Common myeloid progenitor, CD34-positive (primary cell): ENCODE measurements around the gene C4orf50.

Experiments used
- CTCF ChIA-PET: fragments of 350-600 bp; sonication (Branson Sonifier 250); formaldehyde crosslinking; loops from one replicate; lab custom pipeline; 2021; ENCODE audit warnings: antibody characterized with exemption; lab: Charles Lee
- POLR2A ChIA-PET: fragments of 350-600 bp; sonication (Branson Sonifier 250); formaldehyde crosslinking; loops from one replicate; lab custom pipeline; 2021; ENCODE audit warnings: antibody characterized with exemption; lab: Charles Lee
- DNase-seq, 3 donors: peaks; one replicate each; pipeline versions ENCODE4 v3.0.0 to v3.0.0-alpha.2; 2013
- H3K27ac ChIP-seq, 2 experiments: 1 replicate in 1 of 2; 2 replicates in 1 of 2; pipeline ENCODE4 v1.7.0; 2013; ENCODE audit warnings: inconsistent platforms in 2 of 2, low read length in 2 of 2, mild to moderate bottlenecking in 2 of 2, low read depth in 1 of 2, moderate library complexity in 1 of 2; ENCODE audit not compliant: severe bottlenecking in 2 of 2, insufficient read depth in 1 of 2, poor library complexity in 1 of 2
- H3K27me3 ChIP-seq, 5 experiments: replicated peaks in 2 of 5; 1 replicate in 3 of 5; 2 replicates in 2 of 5; pipeline versions ENCODE4 v1.6.1 to v1.7.0; 2013; ENCODE audit warnings: low read length in 4 of 5, mild to moderate bottlenecking in 2 of 5, moderate library complexity in 2 of 5, inconsistent platforms in 1 of 5; ENCODE audit not compliant: insufficient read depth in 5 of 5, control insufficient read depth in 4 of 5
- H3K36me3 ChIP-seq, 4 experiments: 1 replicate in 2 of 4; 2 replicates in 2 of 4; pipeline versions ENCODE4 v1.6.1 to v1.7.0; 2013; ENCODE audit warnings: low read length in 3 of 4, control low read depth in 1 of 4, mild to moderate bottlenecking in 1 of 4; ENCODE audit not compliant: control insufficient read depth in 4 of 4, insufficient read depth in 4 of 4
- H3K4me1 ChIP-seq, 4 experiments: 1 replicate in 3 of 4; 2 replicates in 1 of 4; pipeline versions ENCODE4 v1.6.1 to v1.7.1; 2013; ENCODE audit warnings: low read length in 3 of 4, mild to moderate bottlenecking in 3 of 4, control low read depth in 1 of 4, inconsistent platforms in 1 of 4, moderate library complexity in 1 of 4; ENCODE audit not compliant: control insufficient read depth in 4 of 4, insufficient read depth in 4 of 4; ENCODE audit errors: control extremely low read depth in 1 of 4
- H3K4me3 ChIP-seq, 7 experiments: 1 replicate in 4 of 7; 2 replicates in 3 of 7; pipeline versions ENCODE4 v1.5.1 to v1.7.0; 2013; ENCODE audit warnings: mild to moderate bottlenecking in 7 of 7, low read length in 6 of 7, moderate library complexity in 6 of 7, inconsistent platforms in 2 of 7, low read depth in 2 of 7, control low read depth in 1 of 7; ENCODE audit not compliant: insufficient read depth in 4 of 7, control insufficient read depth in 1 of 7; ENCODE audit errors: extremely low read depth in 1 of 7
- H3K9me3 ChIP-seq, 5 experiments: 1 replicate in 4 of 5; 2 replicates in 1 of 5; pipeline versions ENCODE4 v1.6.1 to v1.7.1; 2013; ENCODE audit warnings: low read length in 4 of 5, mild to moderate bottlenecking in 2 of 5, inconsistent platforms in 1 of 5, low read depth in 1 of 5, moderate library complexity in 1 of 5; ENCODE audit not compliant: control insufficient read depth in 4 of 5, insufficient read depth in 2 of 5; ENCODE audit errors: control extremely low read depth in 1 of 5
- whole genome bisulfite sequencing: methylation state at CpG from one replicate; pipeline ENCODE4 v1.1.5; 2013; ENCODE audit not compliant: insufficient coverage; 5-methylcytosine and 5-hydroxymethylcytosine counted together

C4orf50 gene

GRCh38 chr4:6033381-6033780, 15.2 kb upstream of the C4orf50 start:
- CTCF ChIA-PET: interaction anchor here (0.5 to 3.1 kb wide), 10 partner anchors 8 to 1690 kb away, joined by 3 to 12 read pairs (median 4); no protein-coding TSS in a partner anchor
- no peak overlapping the region for H3K4me3 ChIP-seq
- no peak for DNase-seq
- H3K27ac ChIP-seq: no peak overlapping the region
- no peaks in the 10 kb centered on the region for H3K9me3 ChIP-seq
- H3K27me3 ChIP-seq: peaks cover 0 to 3% (median 0%) of the 10 kb centered on the region in 5 experiments
- no peaks in the 10 kb centered on the region for H3K36me3 ChIP-seq
- H3K4me1 ChIP-seq: peaks cover 0 to 15% (median 3%) of the 10 kb centered on the region in 4 experiments
- POLR2A ChIA-PET: no interaction called here
- WGBS: 100% methylated on average over 2 of the region's 4 CpGs

DNA sequence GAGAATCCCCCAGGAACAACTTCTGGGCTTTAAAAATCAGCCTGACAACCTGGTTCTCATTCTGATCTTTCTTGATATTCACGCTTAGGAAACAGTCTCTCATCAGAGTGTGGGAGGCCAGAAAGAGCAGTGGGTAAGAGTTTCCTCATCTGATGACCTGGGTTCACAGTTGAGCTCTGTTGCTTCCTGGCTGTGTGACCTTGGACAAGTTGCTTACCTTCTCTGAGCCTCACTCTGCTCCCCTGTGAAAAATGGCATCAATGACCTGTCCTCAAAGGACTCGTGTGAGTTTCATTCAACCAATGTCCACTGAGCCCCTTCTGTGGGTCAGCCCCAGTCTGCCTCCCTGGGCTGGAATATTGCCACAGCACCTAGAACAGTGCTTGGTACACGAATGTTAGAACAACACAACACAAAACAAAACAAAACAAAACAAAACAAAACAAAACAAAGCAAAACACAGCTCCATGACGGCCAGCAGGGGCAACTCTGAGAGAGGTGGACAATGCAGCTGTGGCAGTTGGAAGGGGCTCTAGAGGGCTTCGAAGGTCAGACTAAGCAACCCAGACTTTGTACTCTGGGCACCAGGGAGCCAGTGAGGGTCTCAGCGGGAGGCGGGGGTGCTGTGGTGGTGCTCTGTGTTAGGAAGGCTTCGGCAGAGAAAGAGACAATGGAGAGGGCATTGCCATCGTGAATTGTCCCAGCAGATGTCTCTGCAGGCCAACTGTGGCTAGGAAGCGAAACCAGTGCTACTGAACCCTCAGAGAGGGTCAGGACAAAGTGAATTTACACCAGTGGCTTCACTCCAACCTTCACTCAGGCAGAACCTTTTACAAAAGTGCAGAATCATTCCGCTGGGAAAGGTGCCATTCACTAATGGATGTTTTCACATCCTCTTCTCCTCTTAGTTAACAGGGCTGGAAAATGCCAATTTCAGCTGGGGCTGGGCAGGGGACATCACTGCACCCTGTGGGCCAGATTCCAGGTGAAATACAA, 14.3 kb upstream of the C4orf50 start:
- ChIA-PET CTCF (interaction anchor here (0.7 to 3.1 kb wide), 13 partner anchors 9 to 296 kb away, joined by 3 to 12 read pairs (median 4); no protein-coding TSS in a partner anchor), POLR2A (no interaction called here)
- peak; percentile 78 to 84 (median 81) for DNase-seq
- peaks cover 0 to 3% (median 0%) of the 10 kb centered on the region in 5 experiments for H3K27me3 ChIP-seq
- no peak overlapping the region for H3K27ac ChIP-seq
- WGBS: 63% methylated on average over 9 of the region's 11 CpGs
- no peak overlapping the region for H3K4me3 ChIP-seq
- no peaks in the 10 kb centered on the region for H3K36me3 ChIP-seq
- peaks cover 0 to 15% (median 3%) of the 10 kb centered on the region in 4 experiments for H3K4me1 ChIP-seq
- H3K9me3 ChIP-seq: no peaks in the 10 kb centered on the region

GRCh38 chr4:6031846-6032245, 13.6 kb upstream of the C4orf50 start:
- CTCF ChIA-PET: interaction anchor here (0.8 to 3.1 kb wide), 9 partner anchors 10 to 58 kb away, joined by 3 to 12 read pairs (median 4); no protein-coding TSS in a partner anchor
- Histone ChIP-seq H3K4me1 (peaks cover 0 to 15% (median 3%) of the 10 kb centered on the region in 4 experiments), H3K27ac (no peak overlapping the region), H3K9me3 (no peaks in the 10 kb centered on the region), H3K27me3 (peaks cover 0 to 3% (median 0%) of the 10 kb centered on the region in 5 experiments), H3K4me3 (no peak overlapping the region), H3K36me3 (no peaks in the 10 kb centered on the region)
- DNase-seq: peak in 2 of 3 donors; percentile 41 to 51
- WGBS: 42% methylated on average over 4 of the region's 5 CpGs
- POLR2A ChIA-PET: no interaction called here

GRCh38 chr4:6030679-6031078, 12.4 kb upstream of the C4orf50 start:
- peaks cover 0 to 15% (median 3%) of the 10 kb centered on the region in 4 experiments for H3K4me1 ChIP-seq
- H3K27ac ChIP-seq: no peak overlapping the region
- H3K27me3 ChIP-seq: peaks cover 0 to 3% (median 0%) of the 10 kb centered on the region in 5 experiments
- no peak for DNase-seq
- H3K36me3 ChIP-seq: no peaks in the 10 kb centered on the region
- ChIA-PET CTCF (no interaction called here), POLR2A (no interaction called here)
- no peak overlapping the region for H3K4me3 ChIP-seq
- 90% methylated on average over 6 of the region's 7 CpGs for WGBS
- no peaks in the 10 kb centered on the region for H3K9me3 ChIP-seq

DNA sequence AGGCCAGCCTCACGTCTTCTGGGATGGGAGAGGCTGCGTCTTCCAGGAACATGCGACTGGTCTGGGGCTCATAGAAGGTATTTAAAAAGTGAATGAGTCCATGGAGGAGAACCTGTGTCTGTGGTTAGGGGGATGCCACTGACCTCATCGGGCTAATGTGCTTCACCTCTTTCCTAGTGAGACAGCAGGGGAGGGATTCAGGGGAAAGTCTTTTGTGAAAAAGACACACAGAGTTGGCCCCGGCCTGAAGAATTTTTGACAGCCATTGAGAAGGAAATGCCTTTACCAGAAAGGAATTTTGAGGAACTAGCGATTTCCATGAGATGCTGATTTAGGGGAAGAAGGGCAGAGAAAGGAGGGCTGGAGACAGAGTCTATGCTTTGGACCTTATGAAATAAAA, 11.0 kb upstream of the C4orf50 start:
- Histone ChIP-seq H3K4me3 (no peak overlapping the region), H3K4me1 (peaks cover 0 to 15% (median 3%) of the 10 kb centered on the region in 4 experiments), H3K27ac (no peak overlapping the region), H3K9me3 (no peaks in the 10 kb centered on the region), H3K36me3 (no peaks in the 10 kb centered on the region), H3K27me3 (peaks cover 0 to 3% (median 0%) of the 10 kb centered on the region in 5 experiments)
- no peak for DNase-seq
- POLR2A ChIA-PET: no interaction called here
- CTCF ChIA-PET: no interaction called here
- 78% methylated on average over 6 of the region's 6 CpGs for whole genome bisulfite sequencing

GRCh38 chr4:6028168-6028567, 9.9 kb upstream of the C4orf50 start:
- WGBS: 88% methylated on average over 6 of the region's 10 CpGs
- H3K27ac ChIP-seq: no peak overlapping the region
- H3K27me3 ChIP-seq: peaks cover 0 to 3% (median 0%) of the 10 kb centered on the region in 5 experiments
- H3K9me3 ChIP-seq: no peaks in the 10 kb centered on the region
- CTCF ChIA-PET: interaction anchor here (1.0 to 1.6 kb wide), 2 partner anchors 11 to 28 kb away, joined by 3 to 4 read pairs; no protein-coding TSS in a partner anchor
- POLR2A ChIA-PET: no interaction called here
- DNase-seq: no peak
- no peaks in the 10 kb centered on the region for H3K36me3 ChIP-seq
- H3K4me1 ChIP-seq: peaks cover 0 to 15% (median 3%) of the 10 kb centered on the region in 4 experiments
- H3K4me3 ChIP-seq: no peak overlapping the region
